ENCODE measurements around the gene CDAN1. TPM values are rescaled to one million over a fixed set of nuclear protein-coding genes. Genes with fewer than 3 reads are reported as not detected.
"Not testable (repeated sequence)": the region's sequence is repeated elsewhere in the genome, so short reads cannot be mapped to it uniquely, and the experiment has no call there.

CDAN1 gene
- total RNA-seq, 1 donor from 2014 or later, result 12.9 TPM

GRCh38 chr15:42772901-42773300, 36.0 kb upstream of the CDAN1 start:
- Histone ChIP-seq H3K4me3 (ENCODE audit: low read depth, low read length) (no peak overlapping the region), H3K27me3 (ENCODE audit: control insufficient read depth, insufficient read depth, low read length) (no peaks in the 10 kb centered on the region), H3K36me3 (ENCODE audit: control insufficient read depth, insufficient read depth, low read length) (no peaks in the 10 kb centered on the region)
- TF ChIP-seq, protein P1, sequence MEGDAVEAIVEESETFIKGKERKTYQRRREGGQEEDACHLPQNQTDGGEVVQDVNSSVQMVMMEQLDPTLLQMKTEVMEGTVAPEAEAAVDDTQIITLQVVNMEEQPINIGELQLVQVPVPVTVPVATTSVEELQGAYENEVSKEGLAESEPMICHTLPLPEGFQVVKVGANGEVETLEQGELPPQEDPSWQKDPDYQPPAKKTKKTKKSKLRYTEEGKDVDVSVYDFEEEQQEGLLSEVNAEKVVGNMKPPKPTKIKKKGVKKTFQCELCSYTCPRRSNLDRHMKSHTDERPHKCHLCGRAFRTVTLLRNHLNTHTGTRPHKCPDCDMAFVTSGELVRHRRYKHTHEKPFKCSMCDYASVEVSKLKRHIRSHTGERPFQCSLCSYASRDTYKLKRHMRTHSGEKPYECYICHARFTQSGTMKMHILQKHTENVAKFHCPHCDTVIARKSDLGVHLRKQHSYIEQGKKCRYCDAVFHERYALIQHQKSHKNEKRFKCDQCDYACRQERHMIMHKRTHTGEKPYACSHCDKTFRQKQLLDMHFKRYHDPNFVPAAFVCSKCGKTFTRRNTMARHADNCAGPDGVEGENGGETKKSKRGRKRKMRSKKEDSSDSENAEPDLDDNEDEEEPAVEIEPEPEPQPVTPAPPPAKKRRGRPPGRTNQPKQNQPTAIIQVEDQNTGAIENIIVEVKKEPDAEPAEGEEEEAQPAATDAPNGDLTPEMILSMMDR (IDR thresholded peaks at IDR 0.05; ENCODE audit: insufficient read depth, low read length, poor library complexity, severe bottlenecking), result no peak
- no peak for DNase-seq (ENCODE audit: low read depth)

DNA sequence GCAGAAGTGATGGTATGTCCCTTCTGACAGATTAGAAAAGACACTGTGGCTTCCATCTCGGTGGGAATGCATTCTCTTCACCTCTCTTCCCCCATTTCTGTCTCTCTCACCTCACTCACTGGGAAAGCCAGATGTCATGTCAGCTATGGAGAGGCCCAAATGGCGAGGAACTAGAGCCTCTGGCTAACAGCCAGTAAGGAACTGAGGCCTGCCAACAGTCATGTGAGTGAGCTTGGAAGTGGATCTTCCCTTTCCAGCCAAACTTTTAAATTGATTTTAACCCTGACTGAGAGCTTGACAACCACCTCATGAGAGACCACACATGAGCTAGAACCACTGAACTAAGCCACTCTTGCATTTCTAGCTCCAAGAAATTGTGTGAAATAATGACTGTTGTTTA, 35.2 kb upstream of the CDAN1 start:
- H3K27me3 ChIP-seq (ENCODE audit: control insufficient read depth, insufficient read depth, low read length), result no peaks in the 10 kb centered on the region
- TF ChIP-seq, protein P1 (IDR thresholded peaks at IDR 0.05; ENCODE audit: insufficient read depth, low read length, poor library complexity, severe bottlenecking), result no peak
- no peaks in the 10 kb centered on the region for H3K36me3 ChIP-seq (ENCODE audit: control insufficient read depth, insufficient read depth, low read length)
- no peak overlapping the region for H3K4me3 ChIP-seq (ENCODE audit: low read depth, low read length)
- DNase-seq (ENCODE audit: low read depth), result no peak

GRCh38 chr15:42766109-42766508, 29.2 kb upstream of the CDAN1 start:
- H3K36me3 ChIP-seq (ENCODE audit: control insufficient read depth, insufficient read depth, low read length); H3K4me3 ChIP-seq (ENCODE audit: low read depth, low read length); DNase-seq (ENCODE audit: low read depth); H3K27me3 ChIP-seq (ENCODE audit: control insufficient read depth, insufficient read depth, low read length): not testable (repeated sequence)

DNA sequence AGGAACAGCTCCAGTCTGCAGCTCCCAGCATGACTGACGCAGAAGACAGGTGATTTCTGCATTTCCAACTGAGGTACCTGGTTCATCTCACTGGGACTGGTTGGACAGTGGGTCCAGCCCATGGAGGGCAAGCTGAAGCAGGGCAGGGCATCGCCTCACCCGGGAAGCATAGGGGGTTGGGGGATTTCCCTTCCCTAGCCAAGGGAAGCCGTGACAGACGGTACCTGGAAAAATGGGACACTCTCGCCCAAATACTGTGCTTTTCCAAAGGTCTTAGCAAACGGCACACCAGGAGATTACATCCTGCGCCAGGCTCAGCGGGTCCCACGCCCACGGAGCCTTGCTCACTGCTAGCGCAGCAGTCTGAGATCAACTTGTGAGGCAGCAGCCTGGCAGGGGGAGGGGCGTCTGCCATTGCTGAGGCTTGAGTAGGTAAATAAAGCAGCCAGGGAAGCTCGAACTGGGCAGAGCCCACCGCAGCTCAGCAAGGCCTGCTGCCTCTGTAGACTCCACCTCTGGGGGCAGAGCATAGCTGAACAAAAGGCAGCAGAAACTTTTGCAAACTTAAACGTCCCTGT, 27.3 kb upstream of the CDAN1 start:
- H3K27me3 ChIP-seq (ENCODE audit: control insufficient read depth, insufficient read depth, low read length); H3K4me3 ChIP-seq (ENCODE audit: low read depth, low read length); H3K36me3 ChIP-seq (ENCODE audit: control insufficient read depth, insufficient read depth, low read length); DNase-seq (ENCODE audit: low read depth): not testable (repeated sequence)

DNA sequence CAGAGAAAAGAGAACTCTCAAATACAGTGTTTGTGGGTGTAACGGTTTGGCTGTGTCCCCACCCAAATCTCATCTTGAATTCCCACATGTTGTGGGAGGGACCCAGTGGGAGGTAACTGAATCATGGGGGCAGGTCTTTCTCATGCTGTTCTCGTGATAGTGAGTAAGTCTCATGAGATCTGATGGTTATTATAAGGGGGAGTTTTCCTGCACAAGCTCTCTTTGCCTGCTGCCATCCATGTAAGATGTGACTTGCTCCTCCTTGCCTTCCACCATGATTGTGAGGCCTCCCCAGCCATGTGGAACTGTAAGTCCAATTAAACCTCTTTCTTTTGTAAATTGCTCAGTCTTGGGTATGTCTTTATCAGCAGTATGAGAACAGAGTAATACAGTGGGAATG, 24.9 kb upstream of the CDAN1 start:
- not testable (repeated sequence) for DNase-seq (ENCODE audit: low read depth); H3K36me3 ChIP-seq (ENCODE audit: control insufficient read depth, insufficient read depth, low read length); H3K4me3 ChIP-seq (ENCODE audit: low read depth, low read length); H3K27me3 ChIP-seq (ENCODE audit: control insufficient read depth, insufficient read depth, low read length)

DNA sequence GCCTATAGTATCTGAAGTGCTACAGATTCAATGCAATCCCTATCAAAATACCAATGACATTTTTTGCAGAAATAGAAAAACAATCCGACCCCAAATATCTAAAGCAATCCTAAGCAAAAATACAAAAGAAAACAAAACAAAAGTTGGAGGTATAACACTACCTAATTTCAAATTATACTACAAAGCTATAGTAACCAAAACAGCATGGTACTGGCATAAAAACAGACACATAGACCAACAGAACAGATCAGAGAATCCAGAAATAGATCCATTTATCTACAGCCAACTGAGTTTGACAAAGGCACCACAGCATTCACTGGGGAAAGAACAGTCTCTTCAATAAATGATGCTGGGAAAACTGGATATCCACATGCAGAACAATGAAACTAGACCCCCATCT, 23.8 kb upstream of the CDAN1 start:
- TF ChIP-seq, protein P1 (IDR thresholded peaks at IDR 0.05; ENCODE audit: insufficient read depth, low read length, poor library complexity, severe bottlenecking), result no peak
- Histone ChIP-seq H3K4me3 (ENCODE audit: low read depth, low read length) (no peak overlapping the region), H3K36me3 (ENCODE audit: control insufficient read depth, insufficient read depth, low read length) (no peaks in the 10 kb centered on the region), H3K27me3 (ENCODE audit: control insufficient read depth, insufficient read depth, low read length) (no peaks in the 10 kb centered on the region)
- DNase-seq (ENCODE audit: low read depth), result no peak

- H3K36me3 ChIP-seq (ENCODE audit: control insufficient read depth, insufficient read depth, low read length), result no peaks in the 10 kb centered on the region
- DNase-seq (ENCODE audit: low read depth), result no peak
- TF ChIP-seq, protein P1 (IDR thresholded peaks at IDR 0.05; ENCODE audit: insufficient read depth, low read length, poor library complexity, severe bottlenecking), result no peak
- H3K27me3 ChIP-seq (ENCODE audit: control insufficient read depth, insufficient read depth, low read length), result no peaks in the 10 kb centered on the region
- H3K4me3 ChIP-seq (ENCODE audit: low read depth, low read length), result no peak overlapping the region
Observed at GRCh38 chr15:42759093-42759492, 22.2 kb upstream of the CDAN1 start.

All from kidney epithelial cell (primary cell).